Measurements from ENCODE around the gene ETV3L.

ETV3L gene

DNA sequence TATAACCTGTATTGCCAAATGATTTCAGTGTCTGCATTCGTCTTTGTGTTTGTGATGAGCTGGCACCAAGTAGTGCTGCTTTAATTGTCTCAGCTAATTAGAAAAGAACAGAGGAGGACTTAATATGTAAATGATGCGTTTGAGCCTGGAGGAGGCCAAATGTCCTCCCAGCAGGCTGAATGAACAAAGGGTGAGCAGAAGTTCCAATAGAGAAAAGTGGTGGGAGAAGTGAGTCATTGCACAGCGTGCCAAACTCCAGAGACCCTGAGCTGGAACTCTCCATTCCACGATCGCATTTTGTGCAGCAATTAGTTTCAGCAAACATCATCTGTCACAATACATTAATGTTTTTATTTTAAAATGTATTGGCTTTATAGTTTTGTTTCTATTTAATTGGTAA is 17.9 kb downstream of the ETV3L start (continued):
- no peak for TF ChIP-seq ZNF670 (tag by site-specific recombination; IDR thresholded peaks at IDR 0.05; ENCODE audit: low read depth)
- TF ChIP-seq ZNF221 (tag by site-specific recombination; IDR thresholded peaks at IDR 0.05; ENCODE audit: borderline replicate concordance), result no peak
- TF ChIP-seq YY2 (tag by site-specific recombination; IDR thresholded peaks at IDR 0.05), result no peak
- TF ChIP-seq, protein P1, sequence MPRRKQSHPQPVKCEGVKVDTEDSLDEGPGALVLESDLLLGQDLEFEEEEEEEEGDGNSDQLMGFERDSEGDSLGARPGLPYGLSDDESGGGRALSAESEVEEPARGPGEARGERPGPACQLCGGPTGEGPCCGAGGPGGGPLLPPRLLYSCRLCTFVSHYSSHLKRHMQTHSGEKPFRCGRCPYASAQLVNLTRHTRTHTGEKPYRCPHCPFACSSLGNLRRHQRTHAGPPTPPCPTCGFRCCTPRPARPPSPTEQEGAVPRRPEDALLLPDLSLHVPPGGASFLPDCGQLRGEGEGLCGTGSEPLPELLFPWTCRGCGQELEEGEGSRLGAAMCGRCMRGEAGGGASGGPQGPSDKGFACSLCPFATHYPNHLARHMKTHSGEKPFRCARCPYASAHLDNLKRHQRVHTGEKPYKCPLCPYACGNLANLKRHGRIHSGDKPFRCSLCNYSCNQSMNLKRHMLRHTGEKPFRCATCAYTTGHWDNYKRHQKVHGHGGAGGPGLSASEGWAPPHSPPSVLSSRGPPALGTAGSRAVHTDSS (tag by site-specific recombination; IDR thresholded peaks at IDR 0.05), result no peak
- no peak for TF ChIP-seq ZBTB17 (tag by site-specific recombination; IDR thresholded peaks at IDR 0.05)
- TF ChIP-seq, protein P2, sequence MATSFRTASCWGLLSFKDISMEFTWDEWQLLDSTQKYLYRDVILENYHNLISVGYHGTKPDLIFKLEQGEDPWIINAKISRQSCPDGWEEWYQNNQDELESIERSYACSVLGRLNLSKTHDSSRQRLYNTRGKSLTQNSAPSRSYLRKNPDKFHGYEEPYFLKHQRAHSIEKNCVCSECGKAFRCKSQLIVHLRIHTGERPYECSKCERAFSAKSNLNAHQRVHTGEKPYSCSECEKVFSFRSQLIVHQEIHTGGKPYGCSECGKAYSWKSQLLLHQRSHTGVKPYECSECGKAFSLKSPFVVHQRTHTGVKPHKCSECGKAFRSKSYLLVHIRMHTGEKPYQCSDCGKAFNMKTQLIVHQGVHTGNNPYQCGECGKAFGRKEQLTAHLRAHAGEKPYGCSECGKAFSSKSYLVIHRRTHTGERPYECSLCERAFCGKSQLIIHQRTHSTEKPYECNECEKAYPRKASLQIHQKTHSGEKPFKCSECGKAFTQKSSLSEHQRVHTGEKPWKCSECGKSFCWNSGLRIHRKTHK (tag by site-specific recombination; IDR thresholded peaks at IDR 0.05), result no peak
- TF ChIP-seq, protein P3, sequence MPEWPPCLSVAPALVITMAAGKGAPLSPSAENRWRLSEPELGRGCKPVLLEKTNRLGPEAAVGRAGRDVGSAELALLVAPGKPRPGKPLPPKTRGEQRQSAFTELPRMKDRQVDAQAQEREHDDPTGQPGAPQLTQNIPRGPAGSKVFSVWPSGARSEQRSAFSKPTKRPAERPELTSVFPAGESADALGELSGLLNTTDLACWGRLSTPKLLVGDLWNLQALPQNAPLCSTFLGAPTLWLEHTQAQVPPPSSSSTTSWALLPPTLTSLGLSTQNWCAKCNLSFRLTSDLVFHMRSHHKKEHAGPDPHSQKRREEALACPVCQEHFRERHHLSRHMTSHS (tag by site-specific recombination; IDR thresholded peaks at IDR 0.05), result no peak
- TF ChIP-seq, protein P4, sequence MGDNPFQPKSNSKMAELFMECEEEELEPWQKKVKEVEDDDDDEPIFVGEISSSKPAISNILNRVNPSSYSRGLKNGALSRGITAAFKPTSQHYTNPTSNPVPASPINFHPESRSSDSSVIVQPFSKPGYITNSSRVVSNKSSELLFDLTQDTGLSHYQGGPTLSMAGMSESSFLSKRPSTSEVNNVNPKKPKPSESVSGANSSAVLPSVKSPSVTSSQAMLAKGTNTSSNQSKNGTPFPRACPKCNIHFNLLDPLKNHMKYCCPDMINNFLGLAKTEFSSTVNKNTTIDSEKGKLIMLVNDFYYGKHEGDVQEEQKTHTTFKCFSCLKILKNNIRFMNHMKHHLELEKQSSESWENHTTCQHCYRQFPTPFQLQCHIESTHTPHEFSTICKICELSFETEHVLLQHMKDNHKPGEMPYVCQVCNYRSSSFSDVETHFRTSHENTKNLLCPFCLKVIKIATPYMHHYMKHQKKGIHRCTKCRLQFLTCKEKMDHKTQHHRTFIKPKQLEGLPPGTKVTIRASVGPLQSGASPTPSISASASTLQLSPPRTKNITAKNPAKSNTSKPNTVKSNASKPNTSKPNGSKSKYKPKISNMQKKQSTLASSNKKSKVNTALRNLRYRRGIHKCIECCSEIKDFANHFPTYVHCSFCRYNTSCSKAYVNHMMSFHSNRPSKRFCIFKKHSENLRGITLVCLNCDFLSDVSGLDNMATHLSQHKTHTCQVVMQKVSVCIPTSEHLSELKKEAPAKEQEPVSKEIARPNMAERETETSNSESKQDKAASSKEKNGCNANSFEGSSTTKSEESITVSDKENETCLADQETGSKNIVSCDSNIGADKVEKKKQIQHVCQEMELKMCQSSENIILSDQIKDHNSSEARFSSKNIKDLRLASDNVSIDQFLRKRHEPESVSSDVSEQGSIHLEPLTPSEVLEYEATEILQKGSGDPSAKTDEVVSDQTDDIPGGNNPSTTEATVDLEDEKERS (tag by site-specific recombination; IDR thresholded peaks at IDR 0.05), result no peak
- no peak for TF ChIP-seq ZNF561 (tag by site-specific recombination; IDR thresholded peaks at IDR 0.05; ENCODE audit: borderline replicate concordance)

DNA sequence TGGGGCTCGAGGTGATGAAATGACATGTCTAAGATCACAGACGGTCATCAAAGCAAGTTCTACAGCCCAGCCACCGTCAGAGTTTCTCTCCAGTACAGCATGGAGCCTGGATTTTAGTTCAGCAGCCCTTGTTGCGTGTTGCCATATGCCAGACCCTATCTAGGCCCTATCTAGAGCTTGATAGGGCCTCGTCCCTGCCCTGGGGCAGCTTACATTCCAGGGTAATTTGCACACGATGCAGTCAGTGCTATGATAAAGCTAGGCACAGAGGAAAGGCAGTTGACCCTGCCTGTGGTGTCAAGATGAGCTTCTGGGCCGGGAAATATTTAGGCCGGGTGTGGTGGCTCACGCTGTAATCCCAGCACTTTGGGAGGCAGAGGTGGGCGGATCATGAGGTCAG is 18.9 kb downstream of the ETV3L start:
- Histone ChIP-seq H3K9me3 (ENCODE audit: control insufficient read depth, insufficient read depth, low read depth, low read length) (no peaks in the 10 kb centered on the region), H3K27ac (ENCODE audit: extremely low read depth, low read depth, low read length) (no peak overlapping the region), H3K4me3 (ENCODE audit: low read depth, low read length) (no peak overlapping the region), H3K4me1 (ENCODE audit: control insufficient read depth, insufficient read depth, low read length) (no peaks in the 10 kb centered on the region), H3K36me3 (ENCODE audit: control insufficient read depth in 2 of 2, insufficient read depth in 1 of 2, low read length in 2 of 2) (no peaks in the 10 kb centered on the region)
- ChIA-PET POLR2A (no interaction called here), CTCF (interaction anchor here (0.5 to 3.3 kb wide), 6 partner anchors 9 to 408 kb away, joined by 3 to 29 read pairs (median 6); no protein-coding TSS in a partner anchor)
- TF ChIP-seq ZNF792 (tag by site-specific recombination; IDR thresholded peaks at IDR 0.05) (no peak), ZNF529 (tag by site-specific recombination; IDR thresholded peaks at IDR 0.05; ENCODE audit: insufficient replicate concordance) (no peak), SP3 (tag by site-specific recombination; IDR thresholded peaks at IDR 0.05) (no peak), ZNF202 (tag by site-specific recombination; IDR thresholded peaks at IDR 0.05; ENCODE audit: borderline replicate concordance) (no peak), ZFP69B (tag by site-specific recombination; IDR thresholded peaks at IDR 0.05) (no peak), ZNF664 (tag by site-specific recombination; IDR thresholded peaks at IDR 0.05) (no peak), ZNF223 (tag by site-specific recombination; IDR thresholded peaks at IDR 0.05) (no peak), ZNF548 (tag by site-specific recombination; IDR thresholded peaks at IDR 0.05) (no peak), KLF16 (tag by site-specific recombination; IDR thresholded peaks at IDR 0.05) (no peak), ZNF394 (tag by site-specific recombination; IDR thresholded peaks at IDR 0.05; ENCODE audit: borderline replicate concordance) (no peak), GLI2 (tag by site-specific recombination; IDR thresholded peaks at IDR 0.05; ENCODE audit: borderline replicate concordance, low read depth) (no peak), ZNF114 (tag by site-specific recombination; IDR thresholded peaks at IDR 0.05) (no peak)
- TF ChIP-seq, protein P5, sequence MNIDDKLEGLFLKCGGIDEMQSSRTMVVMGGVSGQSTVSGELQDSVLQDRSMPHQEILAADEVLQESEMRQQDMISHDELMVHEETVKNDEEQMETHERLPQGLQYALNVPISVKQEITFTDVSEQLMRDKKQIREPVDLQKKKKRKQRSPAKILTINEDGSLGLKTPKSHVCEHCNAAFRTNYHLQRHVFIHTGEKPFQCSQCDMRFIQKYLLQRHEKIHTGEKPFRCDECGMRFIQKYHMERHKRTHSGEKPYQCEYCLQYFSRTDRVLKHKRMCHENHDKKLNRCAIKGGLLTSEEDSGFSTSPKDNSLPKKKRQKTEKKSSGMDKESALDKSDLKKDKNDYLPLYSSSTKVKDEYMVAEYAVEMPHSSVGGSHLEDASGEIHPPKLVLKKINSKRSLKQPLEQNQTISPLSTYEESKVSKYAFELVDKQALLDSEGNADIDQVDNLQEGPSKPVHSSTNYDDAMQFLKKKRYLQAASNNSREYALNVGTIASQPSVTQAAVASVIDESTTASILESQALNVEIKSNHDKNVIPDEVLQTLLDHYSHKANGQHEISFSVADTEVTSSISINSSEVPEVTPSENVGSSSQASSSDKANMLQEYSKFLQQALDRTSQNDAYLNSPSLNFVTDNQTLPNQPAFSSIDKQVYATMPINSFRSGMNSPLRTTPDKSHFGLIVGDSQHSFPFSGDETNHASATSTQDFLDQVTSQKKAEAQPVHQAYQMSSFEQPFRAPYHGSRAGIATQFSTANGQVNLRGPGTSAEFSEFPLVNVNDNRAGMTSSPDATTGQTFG (tag by site-specific recombination; IDR thresholded peaks at IDR 0.05; ENCODE audit: borderline replicate concordance), result no peak
- TF ChIP-seq, protein P4 (tag by site-specific recombination; IDR thresholded peaks at IDR 0.05), result no peak
- TF ChIP-seq, protein P6, sequence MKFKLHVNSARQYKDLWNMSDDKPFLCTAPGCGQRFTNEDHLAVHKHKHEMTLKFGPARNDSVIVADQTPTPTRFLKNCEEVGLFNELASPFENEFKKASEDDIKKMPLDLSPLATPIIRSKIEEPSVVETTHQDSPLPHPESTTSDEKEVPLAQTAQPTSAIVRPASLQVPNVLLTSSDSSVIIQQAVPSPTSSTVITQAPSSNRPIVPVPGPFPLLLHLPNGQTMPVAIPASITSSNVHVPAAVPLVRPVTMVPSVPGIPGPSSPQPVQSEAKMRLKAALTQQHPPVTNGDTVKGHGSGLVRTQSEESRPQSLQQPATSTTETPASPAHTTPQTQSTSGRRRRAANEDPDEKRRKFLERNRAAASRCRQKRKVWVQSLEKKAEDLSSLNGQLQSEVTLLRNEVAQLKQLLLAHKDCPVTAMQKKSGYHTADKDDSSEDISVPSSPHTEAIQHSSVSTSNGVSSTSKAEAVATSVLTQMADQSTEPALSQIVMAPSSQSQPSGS (tag by site-specific recombination; IDR thresholded peaks at IDR 0.05; ENCODE audit: low read depth), result no peak

Data from HEK293 (cell line).